ENCODE results near the gene KLRC1.
"Not testable (repeated sequence)": the region's sequence is repeated elsewhere in the genome, so short reads cannot be mapped to it uniquely, and the experiment has no call there.

Gene KLRC1

DNA sequence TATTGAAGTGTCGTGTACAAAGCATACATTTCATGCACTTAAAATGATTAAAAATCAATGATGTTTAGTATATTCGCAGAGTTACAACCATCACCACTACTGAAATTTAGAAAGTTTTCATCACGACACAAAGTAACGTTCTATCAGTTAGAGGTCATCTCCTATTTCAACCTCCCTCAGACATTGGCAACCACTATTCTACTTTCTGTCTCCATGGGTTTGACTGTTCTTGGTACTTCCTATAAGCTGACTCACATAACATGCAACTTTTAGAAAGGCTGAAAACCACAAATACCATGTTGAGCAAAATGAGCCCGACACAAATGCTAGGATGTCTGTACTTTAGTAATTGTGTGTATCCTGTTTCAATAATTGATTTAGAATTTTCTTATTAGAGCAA, 7.1 kb downstream of the KLRC1 start:
- not testable (repeated sequence) for H3K27me3 Mint-ChIP-seq; H3K27ac Mint-ChIP-seq; H3K36me3 Mint-ChIP-seq (ENCODE audit: low read depth); H3K4me3 Mint-ChIP-seq; H3K9me3 Mint-ChIP-seq; H3K4me1 Mint-ChIP-seq (ENCODE audit: low read depth)
- intact Hi-C loops (cut with micrococcal nuclease) = loop anchor here (5.0 kb wide), 1 partner anchor 56 kb away; no protein-coding TSS in a partner anchor

DNA sequence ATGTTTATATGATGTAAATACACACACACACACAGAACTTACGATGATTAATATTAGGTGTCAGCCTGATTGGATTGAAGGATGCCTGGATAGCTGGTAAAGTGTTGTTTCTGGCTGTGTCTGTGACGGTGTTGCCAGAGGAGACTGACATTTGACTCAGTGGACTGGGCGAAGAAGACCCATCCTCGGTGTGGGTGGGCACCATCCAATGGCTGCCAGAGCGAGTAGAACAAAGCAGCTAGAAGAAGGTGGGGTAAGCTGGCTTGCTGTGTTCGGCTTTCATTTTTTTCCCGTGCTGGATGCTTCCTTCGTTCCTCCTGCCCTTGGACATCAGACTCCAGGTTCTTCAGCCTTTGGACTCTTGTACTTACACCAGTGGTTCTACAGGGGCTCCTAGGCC, 12.0 kb downstream of the KLRC1 start:
- H3K9me3 Mint-ChIP-seq; H3K4me3 Mint-ChIP-seq; H3K27ac Mint-ChIP-seq; H3K36me3 Mint-ChIP-seq (ENCODE audit: low read depth); H3K4me1 Mint-ChIP-seq (ENCODE audit: low read depth); intact Hi-C loops (cut with micrococcal nuclease); H3K27me3 Mint-ChIP-seq: not testable (repeated sequence)

DNA sequence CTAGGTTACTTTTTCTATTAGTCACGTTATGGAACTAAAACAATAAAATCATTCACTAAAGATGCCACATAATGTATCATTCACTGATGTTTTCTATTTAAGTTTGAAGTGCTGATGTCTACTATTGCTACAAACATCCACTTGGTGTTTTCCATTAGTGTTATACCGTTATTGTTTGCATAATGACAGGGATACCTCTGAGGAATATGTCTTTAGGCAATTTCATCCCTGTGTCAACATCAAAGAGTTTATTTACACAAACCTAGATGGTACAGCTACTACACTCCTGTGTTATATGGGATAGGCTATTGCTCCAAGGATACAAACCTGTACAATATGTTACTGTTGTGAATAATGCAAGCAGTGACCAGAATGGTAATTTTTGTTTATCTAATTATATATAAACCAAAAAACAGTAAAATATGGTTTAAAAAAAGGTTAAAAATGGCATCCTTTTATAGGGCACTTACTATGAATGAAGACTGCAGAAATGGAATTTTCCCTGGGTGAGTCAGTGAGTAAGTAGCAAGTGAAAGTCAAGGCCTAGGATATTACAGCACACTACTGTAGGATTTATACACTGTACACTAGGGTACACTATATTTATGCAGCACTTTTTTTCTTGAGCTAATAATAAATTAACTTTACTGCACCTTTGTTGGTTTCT, 13.4 kb downstream of the KLRC1 start:
- H3K4me1 Mint-ChIP-seq (ENCODE audit: low read depth); H3K9me3 Mint-ChIP-seq; H3K27ac Mint-ChIP-seq; intact Hi-C loops (cut with micrococcal nuclease); H3K4me3 Mint-ChIP-seq; H3K27me3 Mint-ChIP-seq; H3K36me3 Mint-ChIP-seq (ENCODE audit: low read depth): not testable (repeated sequence)

- H3K9me3 Mint-ChIP-seq; H3K36me3 Mint-ChIP-seq (ENCODE audit: low read depth); intact Hi-C loops (cut with micrococcal nuclease); H3K4me1 Mint-ChIP-seq (ENCODE audit: low read depth); H3K27ac Mint-ChIP-seq; H3K4me3 Mint-ChIP-seq; H3K27me3 Mint-ChIP-seq: not testable (repeated sequence)
Observed at GRCh38 chr12:10437601-10438000, 15.6 kb downstream of the KLRC1 start.

- H3K27me3 Mint-ChIP-seq; H3K27ac Mint-ChIP-seq; intact Hi-C loops (cut with micrococcal nuclease); H3K4me1 Mint-ChIP-seq (ENCODE audit: low read depth); H3K36me3 Mint-ChIP-seq (ENCODE audit: low read depth); H3K9me3 Mint-ChIP-seq; H3K4me3 Mint-ChIP-seq: not testable (repeated sequence)
Observed at GRCh38 chr12:10435816-10436215, 17.4 kb downstream of the KLRC1 start, which contains the start of gene KLRC2. KLRC2 (minus strand) TSS chr12:10436010; CDS start chr12:10435986, 24 bp downstream.

DNA sequence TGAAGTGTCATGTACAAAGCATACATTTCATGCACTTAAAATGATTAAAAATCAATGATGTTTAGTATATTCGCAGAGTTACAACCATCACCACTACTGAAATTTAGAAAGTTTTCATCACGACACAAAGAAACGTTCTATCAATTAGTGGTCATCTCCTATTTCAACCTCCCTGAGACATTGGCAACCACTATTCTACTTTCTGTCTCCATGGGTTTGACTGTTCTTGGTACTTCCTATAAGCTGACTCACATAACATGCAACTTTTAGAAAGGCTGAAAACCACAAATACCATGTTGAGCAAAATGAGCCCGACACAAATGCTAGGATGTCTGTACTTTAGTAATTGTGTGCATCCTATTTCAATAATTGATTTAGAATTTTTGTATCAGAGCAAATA, 22.6 kb downstream of the KLRC1 start:
- H3K9me3 Mint-ChIP-seq; H3K27ac Mint-ChIP-seq; intact Hi-C loops (cut with micrococcal nuclease); H3K4me3 Mint-ChIP-seq; H3K27me3 Mint-ChIP-seq; H3K4me1 Mint-ChIP-seq (ENCODE audit: low read depth); H3K36me3 Mint-ChIP-seq (ENCODE audit: low read depth): not testable (repeated sequence)

DNA sequence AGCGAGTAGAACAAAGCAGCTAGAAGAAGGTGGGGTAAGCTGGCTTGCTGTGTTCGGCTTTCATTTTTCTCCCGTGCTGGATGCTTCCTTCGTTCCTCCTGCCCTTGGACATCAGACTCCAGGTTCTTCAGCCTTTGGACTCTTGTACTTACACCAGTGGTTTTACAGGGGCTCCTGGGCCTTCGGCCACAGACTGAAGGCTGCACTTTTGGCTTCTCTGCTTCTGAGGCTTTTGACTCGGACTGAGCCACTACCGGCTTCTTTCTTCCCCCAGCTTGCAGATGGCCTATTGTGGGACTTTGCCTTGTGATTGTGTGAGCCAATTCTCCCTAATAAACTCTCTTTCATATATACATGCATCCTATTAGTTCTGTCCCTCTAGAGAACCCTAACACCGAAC, 27.2 kb downstream of the KLRC1 start:
- H3K27ac Mint-ChIP-seq; intact Hi-C loops (cut with micrococcal nuclease); H3K27me3 Mint-ChIP-seq; H3K4me1 Mint-ChIP-seq (ENCODE audit: low read depth); H3K4me3 Mint-ChIP-seq; H3K36me3 Mint-ChIP-seq (ENCODE audit: low read depth); H3K9me3 Mint-ChIP-seq: not testable (repeated sequence)

GRCh38 chr12:10424260-10424899, 28.8 kb downstream of the KLRC1 start:
- intact Hi-C loops (cut with micrococcal nuclease); H3K27me3 Mint-ChIP-seq; H3K27ac Mint-ChIP-seq; H3K9me3 Mint-ChIP-seq; H3K4me3 Mint-ChIP-seq; H3K4me1 Mint-ChIP-seq (ENCODE audit: low read depth); H3K36me3 Mint-ChIP-seq (ENCODE audit: low read depth): not testable (repeated sequence)

- H3K9me3 Mint-ChIP-seq; H3K4me1 Mint-ChIP-seq (ENCODE audit: low read depth); H3K4me3 Mint-ChIP-seq; H3K27ac Mint-ChIP-seq; H3K27me3 Mint-ChIP-seq; intact Hi-C loops (cut with micrococcal nuclease); H3K36me3 Mint-ChIP-seq (ENCODE audit: low read depth): not testable (repeated sequence)
Observed at GRCh38 chr12:10422159-10422558, 31.0 kb downstream of the KLRC1 start.

DNA sequence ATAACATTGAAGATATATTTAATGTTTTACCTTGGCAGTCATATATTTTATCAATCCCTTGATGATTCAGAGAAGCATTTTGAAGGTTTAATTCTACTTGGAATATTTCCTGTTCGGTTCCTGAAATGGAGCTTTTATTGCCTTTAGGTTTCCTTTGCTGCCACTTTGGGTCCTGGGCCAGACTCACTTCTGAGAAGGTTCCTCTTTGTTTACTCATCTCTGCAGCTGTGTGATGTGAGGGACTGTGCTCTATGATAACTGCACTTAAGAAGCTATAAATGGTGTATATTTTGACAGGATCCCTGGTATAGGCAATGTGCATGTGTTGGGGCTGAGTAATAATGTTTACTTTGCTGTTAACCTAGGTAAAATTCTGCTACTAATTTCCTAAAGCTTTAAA, 32.8 kb downstream of the KLRC1 start, which contains the start of gene KLRC3:
Gene KLRC3 (minus strand): TSS at position 262 of the 400 bp plus-strand sequence. CDS start 45 bp downstream, at position 217.
- H3K4me1 Mint-ChIP-seq (ENCODE audit: low read depth); H3K36me3 Mint-ChIP-seq (ENCODE audit: low read depth); H3K27me3 Mint-ChIP-seq; intact Hi-C loops (cut with micrococcal nuclease); H3K27ac Mint-ChIP-seq; H3K4me3 Mint-ChIP-seq; H3K9me3 Mint-ChIP-seq: not testable (repeated sequence)

GRCh38 chr12:10409392-10409791, 43.8 kb downstream of the KLRC1 start, which contains the start of gene KLRC4:
KLRC4 (minus strand) TSS chr12:10409757; CDS start chr12:10409575, 182 bp downstream.
- Mint-ChIP-seq H3K9me3 (no peaks in the 10 kb centered on the region), H3K36me3 (ENCODE audit: low read depth) (no peaks in the 10 kb centered on the region), H3K4me3 (no peak within 1 kb of the TSS), H3K27me3 (peaks cover 10% of the 10 kb centered on the region), H3K4me1 (ENCODE audit: low read depth) (peaks cover 12% of the 10 kb centered on the region), H3K27ac (no peak within 1 kb of the TSS)
- intact Hi-C loops (cut with micrococcal nuclease) = loop anchor here (5.0 kb wide), 1 partner anchor 47 kb away; no protein-coding TSS in a partner anchor

DNA sequence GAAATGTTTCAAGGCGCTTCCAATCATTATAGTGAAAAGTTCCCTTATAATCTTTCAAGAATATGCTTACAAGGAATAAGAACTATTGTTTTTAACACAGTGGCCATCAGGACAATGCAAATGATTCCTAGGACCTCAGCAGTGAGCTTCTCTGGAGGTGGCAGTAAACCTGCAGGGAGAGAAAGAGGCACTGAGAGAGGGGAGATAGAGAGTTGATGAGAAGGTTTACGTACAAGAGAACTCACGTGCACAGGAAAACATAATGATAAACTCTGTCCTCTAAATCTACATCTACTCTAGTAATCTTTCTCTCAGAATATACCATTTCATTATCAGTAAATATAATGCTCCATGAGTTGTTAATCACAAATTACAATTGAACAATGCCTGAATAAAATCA, 44.3 kb downstream of the KLRC1 start:
- peaks cover 10% of the 10 kb centered on the region for H3K27me3 Mint-ChIP-seq
- intact Hi-C loops (cut with micrococcal nuclease) = loop anchor here (5.0 kb wide), 1 partner anchor 47 kb away; no protein-coding TSS in a partner anchor
- H3K27ac Mint-ChIP-seq = no peak overlapping the region
- no peaks in the 10 kb centered on the region for H3K9me3 Mint-ChIP-seq
- H3K4me1 Mint-ChIP-seq (ENCODE audit: low read depth) = peaks cover 12% of the 10 kb centered on the region
- no peak overlapping the region for H3K4me3 Mint-ChIP-seq
- no peaks in the 10 kb centered on the region for H3K36me3 Mint-ChIP-seq (ENCODE audit: low read depth)

DNA sequence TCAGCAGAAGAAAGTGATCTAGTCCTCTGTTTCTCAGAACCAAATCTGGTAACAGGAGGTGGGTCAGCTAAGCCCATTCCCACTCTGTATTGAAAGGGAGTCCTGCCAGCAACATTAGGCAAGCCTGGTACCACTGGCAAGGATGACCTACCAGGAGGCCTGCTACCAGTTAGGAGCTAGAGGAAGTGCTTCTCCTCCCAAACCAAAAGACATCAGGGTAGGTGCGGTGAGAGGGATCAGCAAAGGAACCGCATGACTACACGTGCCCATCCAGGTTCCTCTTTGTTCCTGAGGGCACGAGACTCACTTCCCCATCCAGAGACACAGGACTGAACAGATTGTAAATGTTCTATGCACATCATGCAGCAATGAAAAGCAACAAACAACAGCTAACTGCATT, 46.5 kb downstream of the KLRC1 start:
- intact Hi-C loops (cut with micrococcal nuclease) = loop anchor here (5.0 kb wide), 1 partner anchor 44 kb away; no protein-coding TSS in a partner anchor

GRCh38 chr12:10405294-10405693, 47.9 kb downstream of the KLRC1 start:
- peaks cover 14% of the 10 kb centered on the region for H3K27me3 Mint-ChIP-seq
- H3K27ac Mint-ChIP-seq = no peak overlapping the region
- no peaks in the 10 kb centered on the region for H3K9me3 Mint-ChIP-seq
- H3K36me3 Mint-ChIP-seq (ENCODE audit: low read depth) = no peaks in the 10 kb centered on the region
- H3K4me3 Mint-ChIP-seq = no peak overlapping the region
- intact Hi-C loops (cut with micrococcal nuclease) = loop anchor here (5.0 kb wide), 1 partner anchor 43 kb away; no protein-coding TSS in a partner anchor
- peaks cover 12% of the 10 kb centered on the region for H3K4me1 Mint-ChIP-seq (ENCODE audit: low read depth)

More for the DNA sequence above, 46.5 kb downstream of the KLRC1 start:
- Mint-ChIP-seq H3K4me1 (ENCODE audit: low read depth) (peaks cover 12% of the 10 kb centered on the region), H3K36me3 (ENCODE audit: low read depth) (no peaks in the 10 kb centered on the region), H3K27me3 (peaks cover 15% of the 10 kb centered on the region), H3K27ac (peak overlapping the region; percentile 72), H3K9me3 (no peaks in the 10 kb centered on the region), H3K4me3 (no peak overlapping the region)

All from dendritic cell treated with granulocyte-macrophage colony-stimulating factor and Interleukin-4, amounts not matched to agents 40 ng/mL and 50 ng/mL, for 4 days (primary cell).